Amniotic stem cell (primary cell): ENCODE data around the gene GNMT.

ENCODE experiments used
- DNase-seq: peaks from one replicate; lab custom pipeline; 2025; lab: John Stamatoyannopoulos, UW

Gene GNMT

DNA sequence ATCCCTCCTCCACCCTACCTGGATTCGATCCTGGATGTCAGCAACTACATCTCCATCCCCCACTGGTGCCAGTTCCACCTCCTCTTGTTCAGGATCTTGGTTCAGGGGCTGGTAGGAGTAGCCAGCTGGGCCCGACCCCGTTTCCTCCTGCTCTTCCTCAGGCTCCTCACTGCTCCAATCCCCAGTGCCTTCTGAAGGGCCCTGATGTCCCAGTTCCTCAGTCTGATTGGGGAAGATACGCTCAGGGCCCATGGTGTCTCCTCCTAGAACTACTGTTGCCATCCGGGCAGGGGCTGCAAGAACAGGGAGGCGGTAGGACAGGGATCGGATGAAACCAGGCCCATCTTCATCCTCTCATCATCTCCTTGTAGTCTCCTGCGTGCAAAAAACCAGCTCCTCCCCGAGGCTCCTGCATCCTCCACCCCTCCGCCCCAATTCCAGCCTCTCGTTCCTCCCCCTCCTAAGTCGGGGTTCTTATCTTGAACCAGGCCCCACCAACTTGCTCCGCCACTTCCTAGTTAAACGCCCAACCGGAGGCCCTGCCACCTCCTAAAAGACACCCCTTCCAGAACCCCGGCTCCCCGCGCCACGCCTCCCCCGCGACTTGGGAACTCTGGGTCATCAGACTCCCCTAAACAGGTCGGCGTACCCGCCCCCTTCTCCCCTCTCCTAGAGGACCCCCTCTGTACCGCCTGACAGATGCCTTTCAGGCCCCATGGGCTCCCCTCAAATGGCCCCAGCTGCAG is 52.7 kb downstream of the GNMT start:
- DNase-seq: peak; percentile 36
